HEK293T (cell line): ENCODE data around the gene PPP2R3A.

Source experiments
- CTCF ChIA-PET: fragments of 350-600 bp; formaldehyde crosslinking; extraction: SDS; loops from one replicate; lab custom pipeline; 2021; ENCODE audit warnings: antibody characterized with exemption, inconsistent platforms; lab: Yijun Ruan, JAX
- POLR2A ChIA-PET: fragments of 350-600 bp; formaldehyde crosslinking; extraction: SDS; loops from one replicate; lab custom pipeline; 2020; ENCODE audit warnings: antibody characterized with exemption, inconsistent platforms; lab: Yijun Ruan, JAX
- DNase-seq: peaks from one replicate; pipeline ENCODE4 v3.0.0; 2012; ENCODE audit warnings: mixed read lengths; ENCODE audit errors: extremely low spot score
- ARNT ChIP-seq: fragments of 450-650 bp; IDR thresholded peaks from 2 replicates; pipeline ENCODE4 v1.6.1; 2017; ENCODE audit warnings: mild to moderate bottlenecking
- BHLHE40 ChIP-seq: fragments of 450-650 bp; IDR thresholded peaks from 2 replicates; pipeline ENCODE4 v1.6.1; 2016; ENCODE audit warnings: mild to moderate bottlenecking, moderate library complexity, borderline replicate concordance
- ELF4 ChIP-seq: fragments of 450-650 bp; IDR thresholded peaks from 2 replicates; pipeline ENCODE4 v1.6.1; 2017; ENCODE audit warnings: antibody characterized with exemption
- FOXA1 ChIP-seq: fragments of 450-650 bp; IDR thresholded peaks from 2 replicates; pipeline ENCODE4 v1.6.1; 2016; ENCODE audit warnings: mild to moderate bottlenecking
- FOXK2 ChIP-seq: fragments of 450-650 bp; IDR thresholded peaks from 2 replicates; pipeline ENCODE4 v1.6.1; 2016; ENCODE audit warnings: mild to moderate bottlenecking
- FOXM1 ChIP-seq: fragments of 450-650 bp; IDR thresholded peaks from 2 replicates; pipeline ENCODE4 v1.6.1; 2017; ENCODE audit warnings: mild to moderate bottlenecking, borderline replicate concordance
- HDGF ChIP-seq: fragments of 450-650 bp; IDR thresholded peaks from 2 replicates; pipeline ENCODE4 v1.6.1; 2017; ENCODE audit warnings: antibody characterized with exemption, borderline replicate concordance
- L3MBTL2 ChIP-seq: fragments of 450-650 bp; conservative IDR thresholded peaks from 2 replicates; pipeline ENCODE4 v1.6.1; 2016; ENCODE audit warnings: mild to moderate bottlenecking
- LEF1 ChIP-seq: fragments of 450-650 bp; IDR thresholded peaks from 2 replicates; pipeline ENCODE4 v1.6.1; 2017; ENCODE audit warnings: mild to moderate bottlenecking, borderline replicate concordance
- NFRKB ChIP-seq: fragments of 450-650 bp; IDR thresholded peaks from 2 replicates; pipeline ENCODE4 v1.6.1; 2016; ENCODE audit warnings: mild to moderate bottlenecking, moderate library complexity
- SP1 ChIP-seq: fragments of 450-650 bp; IDR thresholded peaks from 2 replicates; pipeline ENCODE4 v1.6.1; 2017
- TARDBP ChIP-seq: fragments of 450-650 bp; IDR thresholded peaks from 2 replicates; pipeline ENCODE4 v1.6.1; 2016
- ZNF384 ChIP-seq: fragments of 450-650 bp; IDR thresholded peaks from 2 replicates; pipeline ENCODE4 v1.6.1; 2016
- TF ChIP-seq, protein P1 (sequence below): fragments of 450-650 bp; IDR thresholded peaks from 2 replicates; pipeline ENCODE4 v1.6.1; 2016

Gene PPP2R3A

DNA sequence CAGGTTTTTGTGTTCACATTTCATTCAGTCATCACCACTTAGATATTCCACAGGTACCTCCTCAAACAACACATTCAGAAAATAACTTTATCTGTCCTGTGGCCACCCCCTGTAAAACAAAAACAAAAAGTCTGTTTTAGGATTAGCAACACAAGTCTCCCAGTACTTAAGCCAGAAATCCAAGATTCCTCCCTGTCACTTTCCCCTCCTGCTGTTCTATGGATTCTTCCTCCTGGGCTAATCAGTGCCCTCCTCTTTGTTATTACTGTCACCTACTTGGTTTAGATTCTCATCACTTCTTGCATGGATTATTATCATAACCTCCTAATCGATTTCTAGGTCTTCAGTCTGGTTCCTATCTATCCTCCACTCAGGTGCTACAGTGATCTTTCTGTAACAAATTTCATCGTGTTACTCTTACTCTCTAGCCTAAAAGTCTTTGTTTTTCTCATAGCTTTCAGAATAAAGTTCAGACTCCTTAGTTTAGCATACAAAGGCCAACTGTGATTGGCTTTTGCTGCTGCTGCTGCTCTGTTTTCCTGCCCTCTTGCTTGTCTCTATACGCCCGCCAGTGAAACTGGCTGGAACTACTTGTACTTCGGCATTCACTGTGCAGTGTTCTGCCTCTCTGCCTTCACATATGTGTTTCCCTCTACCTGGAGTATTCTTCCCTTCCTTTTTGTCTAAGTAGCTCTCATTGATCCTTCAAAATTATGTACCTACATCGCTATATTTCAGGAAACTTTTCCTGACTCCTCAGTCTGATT lies 32.2 kb downstream of the PPP2R3A start:
- TF ChIP-seq FOXA1 (no peak), FOXM1 (no peak), ZNF384 (no peak), BHLHE40 (no peak), NFRKB (no peak), L3MBTL2 (no peak), SP1 (no peak), TARDBP (no peak), ARNT (no peak), ELF4 (no peak), HDGF (no peak), LEF1 (no peak)
- TF ChIP-seq, protein P1, sequence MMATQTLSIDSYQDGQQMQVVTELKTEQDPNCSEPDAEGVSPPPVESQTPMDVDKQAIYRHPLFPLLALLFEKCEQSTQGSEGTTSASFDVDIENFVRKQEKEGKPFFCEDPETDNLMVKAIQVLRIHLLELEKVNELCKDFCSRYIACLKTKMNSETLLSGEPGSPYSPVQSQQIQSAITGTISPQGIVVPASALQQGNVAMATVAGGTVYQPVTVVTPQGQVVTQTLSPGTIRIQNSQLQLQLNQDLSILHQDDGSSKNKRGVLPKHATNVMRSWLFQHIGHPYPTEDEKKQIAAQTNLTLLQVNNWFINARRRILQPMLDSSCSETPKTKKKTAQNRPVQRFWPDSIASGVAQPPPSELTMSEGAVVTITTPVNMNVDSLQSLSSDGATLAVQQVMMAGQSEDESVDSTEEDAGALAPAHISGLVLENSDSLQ, result no peak
- DNase-seq, result no peak
- ChIA-PET CTCF (no interaction called here), POLR2A (no interaction called here)

DNA sequence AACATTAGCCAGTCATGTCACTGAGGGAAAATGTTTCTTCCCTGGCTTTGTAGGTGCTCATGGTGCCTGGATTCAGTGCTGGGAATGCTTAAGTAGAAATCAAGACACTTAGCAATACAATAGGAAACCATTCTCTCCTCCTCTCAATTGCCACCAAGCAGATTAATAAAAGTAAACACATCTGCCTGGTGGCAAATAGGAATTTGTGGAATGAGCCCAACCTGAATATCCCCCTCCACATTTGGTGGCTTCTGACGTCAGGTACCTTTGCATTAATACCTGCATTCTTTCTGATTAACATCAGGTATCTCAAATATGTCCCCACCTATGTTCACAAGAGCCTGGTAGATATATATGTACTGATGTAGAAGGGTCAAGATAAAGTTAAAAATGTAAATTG lies 42.7 kb downstream of the PPP2R3A start:
- DNase-seq, result no peak
- ChIA-PET POLR2A (no interaction called here), CTCF (no interaction called here)
- TF ChIP-seq ELF4, result no peak
- no peak for TF ChIP-seq FOXK2
- TF ChIP-seq FOXA1, result no peak
- no peak for TF ChIP-seq TARDBP
- TF ChIP-seq, protein P1, result no peak
- TF ChIP-seq ARNT, result no peak

DNA sequence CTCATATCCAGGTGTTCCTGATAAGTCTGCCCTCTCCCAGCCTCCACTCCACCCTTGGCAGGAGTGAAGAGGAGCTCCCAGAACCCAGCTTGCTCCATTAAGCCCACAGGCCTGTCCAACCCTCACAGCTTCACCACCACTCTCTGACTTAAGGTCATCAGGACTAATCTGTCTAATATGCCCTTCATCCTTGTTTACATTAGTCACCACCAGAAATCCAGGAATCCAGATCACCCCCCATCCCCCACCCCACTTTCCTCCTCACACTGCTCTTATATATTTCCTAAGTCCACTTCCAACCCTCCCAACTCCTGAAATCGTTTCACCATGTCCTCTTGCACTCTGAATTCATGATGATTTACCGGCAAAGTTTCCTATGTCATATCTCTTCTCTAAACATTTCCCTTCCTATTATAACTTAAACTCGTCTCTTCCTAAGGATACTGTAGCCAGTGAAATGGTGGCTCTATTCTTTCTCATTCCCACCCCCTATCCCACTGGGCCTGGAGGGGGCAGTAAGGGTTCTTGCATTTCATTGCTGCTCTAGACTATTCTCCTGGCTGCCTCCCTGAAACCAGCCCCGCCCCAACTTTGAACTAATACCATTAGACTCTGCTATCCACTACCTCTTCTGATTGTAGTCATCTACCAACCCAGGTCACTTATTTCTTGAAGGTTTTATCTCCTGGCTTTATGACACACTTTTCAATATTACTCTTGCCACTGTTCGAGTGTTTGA lies 43.4 kb downstream of the PPP2R3A start:
- POLR2A ChIA-PET, result no interaction called here
- CTCF ChIA-PET, result no interaction called here

DNA sequence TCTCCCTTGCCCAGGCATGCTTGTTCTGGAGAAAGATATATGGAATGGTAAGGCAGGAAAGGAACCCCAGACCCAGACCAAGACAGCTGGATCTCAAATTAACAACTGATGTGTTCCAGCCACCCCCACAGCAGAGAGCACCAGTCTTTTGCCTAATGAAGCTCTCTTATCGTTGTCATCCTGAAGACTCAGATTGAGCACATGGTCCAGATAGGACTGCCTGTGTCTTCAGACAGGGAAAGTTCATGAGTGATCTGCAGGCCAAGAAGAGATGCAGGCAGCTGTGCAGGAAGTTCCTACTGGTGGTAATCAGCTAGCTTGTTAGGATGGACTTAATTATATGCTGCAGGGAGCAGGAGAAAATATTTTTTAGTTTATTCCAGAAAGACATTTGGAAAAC lies 53.3 kb downstream of the PPP2R3A start:
- POLR2A ChIA-PET, result no interaction called here
- TF ChIP-seq SP1, result no peak
- no peak for TF ChIP-seq BHLHE40
- no peak for TF ChIP-seq L3MBTL2
- no peak for TF ChIP-seq NFRKB
- no peak for TF ChIP-seq ARNT
- DNase-seq, result no peak
- CTCF ChIA-PET, result no interaction called here

More for the DNA sequence above, 43.4 kb downstream of the PPP2R3A start:
- DNase-seq, result no peak
- TF ChIP-seq NFRKB, result no peak
- no peak for TF ChIP-seq SP1

DNA sequence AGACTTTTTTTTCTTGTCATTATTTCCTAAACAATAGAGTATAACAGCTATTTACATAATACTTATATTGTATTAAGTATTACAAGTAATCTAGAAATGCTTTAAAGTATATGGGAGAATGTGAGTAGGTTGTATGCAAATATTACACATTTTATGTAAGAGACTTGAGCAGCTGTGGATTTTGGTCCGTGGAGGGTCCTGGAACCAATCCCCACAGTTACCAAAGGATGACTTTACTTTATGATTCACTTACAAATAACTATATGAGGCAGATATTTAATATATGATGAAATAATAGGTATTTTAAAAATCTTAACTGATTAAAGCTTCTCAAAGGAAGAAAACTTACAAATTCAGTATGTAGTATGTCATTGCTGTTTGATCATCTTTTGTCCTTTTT lies 56.3 kb downstream of the PPP2R3A start:
- ChIA-PET POLR2A (no interaction called here), CTCF (no interaction called here)
- no peak for DNase-seq
- TF ChIP-seq NFRKB (no peak), HDGF (no peak), BHLHE40 (no peak), SP1 (no peak), TARDBP (no peak)

DNA sequence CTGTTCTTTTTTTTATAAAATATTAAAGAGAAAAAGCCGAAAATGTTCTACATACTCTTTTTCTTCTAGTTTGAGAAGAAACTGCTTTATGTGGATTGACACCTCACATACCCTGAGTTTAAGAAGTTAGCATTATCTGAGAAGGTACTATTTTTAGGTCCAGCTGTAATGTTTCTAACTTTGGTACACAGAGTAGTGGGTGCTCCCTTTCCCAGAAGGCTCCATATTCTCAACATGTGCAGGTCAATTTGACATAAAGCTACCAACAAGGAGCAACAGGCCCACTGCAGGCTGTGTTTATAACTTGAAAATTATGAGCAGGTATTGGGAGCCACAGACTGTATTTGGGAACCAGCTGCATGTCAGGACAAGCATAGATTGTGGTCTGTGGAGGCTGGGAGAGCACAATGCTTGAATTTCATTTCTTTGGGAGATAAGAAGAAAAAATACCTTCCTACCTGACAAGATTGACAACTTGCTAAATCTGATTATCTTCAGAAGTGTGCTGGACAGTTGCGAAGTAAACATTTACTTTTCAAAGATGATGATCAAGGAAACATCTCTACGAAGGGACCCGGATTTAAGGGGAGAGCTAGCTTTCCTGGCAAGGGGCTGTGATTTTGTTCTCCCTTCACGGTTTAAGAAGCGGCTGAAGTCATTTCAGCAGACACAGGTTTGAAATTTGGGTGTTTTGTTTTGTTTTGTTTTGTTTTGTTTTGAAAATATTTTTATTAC lies 57.2 kb downstream of the PPP2R3A start:
- CTCF ChIA-PET, result no interaction called here
- TF ChIP-seq FOXK2 (no peak), NFRKB (no peak), ZNF384 (no peak), FOXA1 (no peak), SP1 (no peak), ARNT (no peak)
- TF ChIP-seq, protein P1, result no peak
- no peak for DNase-seq
- POLR2A ChIA-PET, result no interaction called here
